Uterine smooth muscle cell (primary cell): ENCODE measurements around the gene DIS3L. TPM values are rescaled to one million over a fixed set of nuclear protein-coding genes. Genes with fewer than 3 reads are reported as not detected.

Source experiments
- total RNA-seq: library from RNA; depleted of rRNA; stranded (reverse); fragments of >200 nt; gene quantifications from 2 replicates; pipeline ENCODE4 v1.2.3, GENCODE V29; 2014

Gene DIS3L
- total RNA-seq: 26.0 and 27.6 TPM in 2 replicates

GRCh38 chr15:66293419-66294156 lies at the start of gene DIS3L:
Gene DIS3L (plus strand): TSS chr15:66293568. CDS start chr15:66293597, 29 bp downstream.

GRCh38 chr15:66253418-66254088 lies 39.8 kb upstream of the DIS3L start, which contains the start of gene MEGF11:
Gene MEGF11 (minus strand): TSS chr15:66253750. CDS start chr15:66128403, 125,347 bp downstream.

GRCh38 chr15:66356359-66357236 lies 63.2 kb downstream of the DIS3L start, which contains the start of gene TIPIN:
Gene TIPIN (minus strand): TSS chr15:66356685. CDS start chr15:66352947, 3,738 bp downstream.

Other genes with a start within 250 kb of the DIS3L start
- gene MEGF11, start 39.8 kb upstream of the DIS3L start, total RNA-seq: not detected in 2 replicates
- gene TIPIN, start 63.1 kb downstream of the DIS3L start, total RNA-seq: 15.2 and 24.7 TPM in 2 replicates
- gene MAP2K1, start 93.3 kb downstream of the DIS3L start, total RNA-seq: 35.1 and 42.8 TPM in 2 replicates
- 16.0 and 36.2 TPM in 2 replicates for gene SNAPC5, start 204.2 kb downstream of the DIS3L start, total RNA-seq
- 2,649 and 2,706 TPM in 2 replicates for gene RPL4, start 211.3 kb downstream of the DIS3L start, total RNA-seq
- gene ZWILCH, start 211.8 kb downstream of the DIS3L start, total RNA-seq: 15.2 and 39.3 TPM in 2 replicates